ENCODE results near the gene ZDHHC8. TPM values are rescaled to one million over a fixed set of nuclear protein-coding genes. Genes with fewer than 3 reads are reported as not detected.

Gene ZDHHC8
- total and polyA plus RNA-seq, 9 donors = 13.7 to 52.8 (median 41.5) TPM

GRCh38 chr22:20180245-20180630, 48.6 kb downstream of the ZDHHC8 start:
- 81% methylated on average over 13 of the region's 13 CpGs for WGBS (ENCODE audit: insufficient coverage)
- no peak overlapping the region for H3K27ac ChIP-seq (ENCODE audit: low read length)
- peaks cover 24% of the 10 kb centered on the region for H3K4me1 ChIP-seq (ENCODE audit: control insufficient read depth, insufficient read depth, low read length)
- H3K36me3 ChIP-seq (ENCODE audit: control insufficient read depth, insufficient read depth, low read length) = no peaks in the 10 kb centered on the region
- no peaks in the 10 kb centered on the region for H3K9me3 ChIP-seq (replicated peaks; ENCODE audit: control insufficient read depth, low read depth, low read length)
- H3K27me3 ChIP-seq (ENCODE audit: control insufficient read depth, insufficient read depth, low read length) = peaks cover 3% of the 10 kb centered on the region
- H3K4me3 ChIP-seq (ENCODE audit: low read length) = no peak overlapping the region
- DNase-seq = no peak

GRCh38 chr22:20180640-20181039, 49.0 kb downstream of the ZDHHC8 start:
- 54% methylated on average over 3 of the region's 8 CpGs for WGBS (ENCODE audit: insufficient coverage)
- no peak for DNase-seq
- Histone ChIP-seq H3K27me3 (ENCODE audit: control insufficient read depth, insufficient read depth, low read length) (peaks cover 3% of the 10 kb centered on the region), H3K9me3 (replicated peaks; ENCODE audit: control insufficient read depth, low read depth, low read length) (no peaks in the 10 kb centered on the region), H3K36me3 (ENCODE audit: control insufficient read depth, insufficient read depth, low read length) (no peaks in the 10 kb centered on the region), H3K27ac (ENCODE audit: low read length) (no peak overlapping the region), H3K4me3 (ENCODE audit: low read length) (no peak overlapping the region), H3K4me1 (ENCODE audit: control insufficient read depth, insufficient read depth, low read length) (peaks cover 24% of the 10 kb centered on the region)

- no peaks in the 10 kb centered on the region for H3K9me3 ChIP-seq (replicated peaks; ENCODE audit: control insufficient read depth, low read depth, low read length)
- no peak for DNase-seq
- WGBS (ENCODE audit: insufficient coverage) = 75% methylated on average over 15 of the region's 17 CpGs
- H3K4me3 ChIP-seq (ENCODE audit: low read length) = no peak overlapping the region
- H3K4me1 ChIP-seq (ENCODE audit: control insufficient read depth, insufficient read depth, low read length) = peaks cover 22% of the 10 kb centered on the region
- H3K36me3 ChIP-seq (ENCODE audit: control insufficient read depth, insufficient read depth, low read length) = no peaks in the 10 kb centered on the region
- H3K27me3 ChIP-seq (ENCODE audit: control insufficient read depth, insufficient read depth, low read length) = peaks cover 3% of the 10 kb centered on the region
- H3K27ac ChIP-seq (ENCODE audit: low read length) = no peak overlapping the region
These were observed 49.7 kb downstream of the ZDHHC8 start for GRCh38 chr22:20181194-20181883.

GRCh38 chr22:20181884-20182236, 50.3 kb downstream of the ZDHHC8 start:
- no peak for DNase-seq
- Histone ChIP-seq H3K4me3 (ENCODE audit: low read length) (no peak overlapping the region), H3K27me3 (ENCODE audit: control insufficient read depth, insufficient read depth, low read length) (peaks cover 3% of the 10 kb centered on the region), H3K27ac (ENCODE audit: low read length) (no peak overlapping the region), H3K36me3 (ENCODE audit: control insufficient read depth, insufficient read depth, low read length) (no peaks in the 10 kb centered on the region), H3K9me3 (replicated peaks; ENCODE audit: control insufficient read depth, low read depth, low read length) (no peaks in the 10 kb centered on the region), H3K4me1 (ENCODE audit: control insufficient read depth, insufficient read depth, low read length) (peaks cover 16% of the 10 kb centered on the region)
- 70% methylated on average over 13 of the region's 18 CpGs for WGBS (ENCODE audit: insufficient coverage)

- 80% methylated on average over 7 of the region's 9 CpGs for WGBS (ENCODE audit: insufficient coverage)
- no peak for DNase-seq
- no peak overlapping the region for H3K4me3 ChIP-seq (ENCODE audit: low read length)
These were observed 50.8 kb downstream of the ZDHHC8 start for GRCh38 chr22:20182365-20182764.

GRCh38 chr22:20183101-20183500, 51.5 kb downstream of the ZDHHC8 start:
- DNase-seq = no peak
- H3K4me1 ChIP-seq (ENCODE audit: control insufficient read depth, insufficient read depth, low read length) = peaks cover 16% of the 10 kb centered on the region
- no peaks in the 10 kb centered on the region for H3K27me3 ChIP-seq (ENCODE audit: control insufficient read depth, insufficient read depth, low read length)
- no peaks in the 10 kb centered on the region for H3K9me3 ChIP-seq (replicated peaks; ENCODE audit: control insufficient read depth, low read depth, low read length)
- H3K4me3 ChIP-seq (ENCODE audit: low read length) = no peak overlapping the region
- H3K36me3 ChIP-seq (ENCODE audit: control insufficient read depth, insufficient read depth, low read length) = no peaks in the 10 kb centered on the region
- H3K27ac ChIP-seq (ENCODE audit: low read length) = no peak overlapping the region
- WGBS (ENCODE audit: insufficient coverage) = 86% methylated on average over 6 of the region's 8 CpGs

More at GRCh38 chr22:20182365-20182764, 50.8 kb downstream of the ZDHHC8 start:
- H3K9me3 ChIP-seq (replicated peaks; ENCODE audit: control insufficient read depth, low read depth, low read length) = no peaks in the 10 kb centered on the region
- H3K36me3 ChIP-seq (ENCODE audit: control insufficient read depth, insufficient read depth, low read length) = no peaks in the 10 kb centered on the region
- peaks cover 13% of the 10 kb centered on the region for H3K4me1 ChIP-seq (ENCODE audit: control insufficient read depth, insufficient read depth, low read length)
- peaks cover 3% of the 10 kb centered on the region for H3K27me3 ChIP-seq (ENCODE audit: control insufficient read depth, insufficient read depth, low read length)
- no peak overlapping the region for H3K27ac ChIP-seq (ENCODE audit: low read length)

GRCh38 chr22:20183823-20184222, 52.2 kb downstream of the ZDHHC8 start:
- DNase-seq = no peak
- Histone ChIP-seq H3K4me3 (ENCODE audit: low read length) (no peak overlapping the region), H3K36me3 (ENCODE audit: control insufficient read depth, insufficient read depth, low read length) (no peaks in the 10 kb centered on the region), H3K9me3 (replicated peaks; ENCODE audit: control insufficient read depth, low read depth, low read length) (no peaks in the 10 kb centered on the region), H3K4me1 (ENCODE audit: control insufficient read depth, insufficient read depth, low read length) (peaks cover 20% of the 10 kb centered on the region), H3K27me3 (ENCODE audit: control insufficient read depth, insufficient read depth, low read length) (no peaks in the 10 kb centered on the region), H3K27ac (ENCODE audit: low read length) (no peak overlapping the region)
- 62% methylated on average over 5 of the region's 6 CpGs for WGBS (ENCODE audit: insufficient coverage)

GRCh38 chr22:20184501-20185165, 53.0 kb downstream of the ZDHHC8 start:
- WGBS (ENCODE audit: insufficient coverage) = 67% methylated on average over 15 of the region's 18 CpGs
- no peak for DNase-seq
- Histone ChIP-seq H3K4me1 (ENCODE audit: control insufficient read depth, insufficient read depth, low read length) (peaks cover 20% of the 10 kb centered on the region), H3K27me3 (ENCODE audit: control insufficient read depth, insufficient read depth, low read length) (no peaks in the 10 kb centered on the region), H3K4me3 (ENCODE audit: low read length) (no peak overlapping the region), H3K9me3 (replicated peaks; ENCODE audit: control insufficient read depth, low read depth, low read length) (no peaks in the 10 kb centered on the region), H3K27ac (ENCODE audit: low read length) (no peak overlapping the region), H3K36me3 (ENCODE audit: control insufficient read depth, insufficient read depth, low read length) (no peaks in the 10 kb centered on the region)

GRCh38 chr22:20185750-20186149, 54.1 kb downstream of the ZDHHC8 start:
- Histone ChIP-seq H3K27me3 (ENCODE audit: control insufficient read depth, insufficient read depth, low read length) (no peaks in the 10 kb centered on the region), H3K27ac (ENCODE audit: low read length) (no peak overlapping the region), H3K4me3 (ENCODE audit: low read length) (no peak overlapping the region), H3K9me3 (replicated peaks; ENCODE audit: control insufficient read depth, low read depth, low read length) (no peaks in the 10 kb centered on the region), H3K4me1 (ENCODE audit: control insufficient read depth, insufficient read depth, low read length) (peaks cover 19% of the 10 kb centered on the region), H3K36me3 (ENCODE audit: control insufficient read depth, insufficient read depth, low read length) (no peaks in the 10 kb centered on the region)
- 75% methylated on average over 5 of the region's 6 CpGs for WGBS (ENCODE audit: insufficient coverage)
- DNase-seq = no peak

- Histone ChIP-seq H3K4me3 (ENCODE audit: low read length) (no peak overlapping the region), H3K27ac (ENCODE audit: low read length) (no peak overlapping the region), H3K9me3 (replicated peaks; ENCODE audit: control insufficient read depth, low read depth, low read length) (no peaks in the 10 kb centered on the region), H3K27me3 (ENCODE audit: control insufficient read depth, insufficient read depth, low read length) (no peaks in the 10 kb centered on the region), H3K36me3 (ENCODE audit: control insufficient read depth, insufficient read depth, low read length) (no peaks in the 10 kb centered on the region), H3K4me1 (ENCODE audit: control insufficient read depth, insufficient read depth, low read length) (peaks cover 13% of the 10 kb centered on the region)
- no peak for DNase-seq
- WGBS (ENCODE audit: insufficient coverage) = 43% methylated on average over 8 of the region's 10 CpGs
These were observed 54.7 kb downstream of the ZDHHC8 start for GRCh38 chr22:20186183-20186870.
